SIG-M5 treated with dmso at 0.1 percent for 504 hours (cell line): ENCODE measurements around the gene C4orf46.
"Not testable (repeated sequence)": the region's sequence is repeated elsewhere in the genome, so short reads cannot be mapped to it uniquely, and the experiment has no call there.

ENCODE experiments used
- DNase-seq: peaks from one replicate; lab custom pipeline; 2025; ENCODE audit not compliant: unreplicated experiment; lab: John Stamatoyannopoulos, UW

C4orf46 gene

GRCh38 chr4:158671665-158671914 lies at the start of gene C4orf46:
TSS of gene C4orf46 (minus strand) at chr4:158671887. CDS start at chr4:158671801, 86 bp downstream.
- DNase-seq: peak; percentile 38

- no peak for DNase-seq
Measured at GRCh38 chr4:158715802-158716201, 44.1 kb upstream of the C4orf46 start.

- DNase-seq: peak; percentile 30
Measured at GRCh38 chr4:158714937-158715336, 43.2 kb upstream of the C4orf46 start.

GRCh38 chr4:158712622-158713021 lies 40.9 kb upstream of the C4orf46 start:
- not testable (repeated sequence) for DNase-seq

- DNase-seq: peak; percentile 3
Measured at GRCh38 chr4:158710814-158711213, 39.1 kb upstream of the C4orf46 start.

GRCh38 chr4:158704274-158704673 lies 32.6 kb upstream of the C4orf46 start:
- DNase-seq: no peak

GRCh38 chr4:158688813-158689212 lies 17.1 kb upstream of the C4orf46 start:
- no peak for DNase-seq

GRCh38 chr4:158682066-158682465 lies 10.4 kb upstream of the C4orf46 start:
- no peak for DNase-seq

- no peak for DNase-seq
Measured at GRCh38 chr4:158681629-158682028, 9.9 kb upstream of the C4orf46 start.

GRCh38 chr4:158678767-158679166 lies 7.1 kb upstream of the C4orf46 start:
- DNase-seq: no peak

GRCh38 chr4:158676076-158676475 lies 4.4 kb upstream of the C4orf46 start:
- no peak for DNase-seq

GRCh38 chr4:158673633-158674032 lies 1.9 kb upstream of the C4orf46 start:
- DNase-seq: no peak

GRCh38 chr4:158671915-158672806 lies 474 bp upstream of the C4orf46 start, which contains the start of gene ETFDH:
TSS of gene ETFDH (plus strand) at chr4:158672296. CDS start at chr4:158672457, 161 bp downstream.
- DNase-seq: peak; percentile 99

GRCh38 chr4:158670975-158671664 lies 567 bp downstream of the C4orf46 start:
- DNase-seq: peak; percentile 58

- DNase-seq: no peak
Measured at GRCh38 chr4:158669310-158669709, 2.4 kb downstream of the C4orf46 start.

- DNase-seq: peak; percentile 73
Measured at GRCh38 chr4:158667651-158668198, 4.0 kb downstream of the C4orf46 start.

GRCh38 chr4:158666892-158667291 lies 4.8 kb downstream of the C4orf46 start:
- no peak for DNase-seq

GRCh38 chr4:158664806-158665205 lies 6.9 kb downstream of the C4orf46 start:
- no peak for DNase-seq

GRCh38 chr4:158663707-158664625 lies 7.7 kb downstream of the C4orf46 start:
- peak; percentile 75 for DNase-seq

- DNase-seq: peak; percentile 42
Measured at GRCh38 chr4:158663255-158663654, 8.4 kb downstream of the C4orf46 start.

- no peak for DNase-seq
Measured at GRCh38 chr4:158657291-158657690, 14.4 kb downstream of the C4orf46 start.
